Measurements from ENCODE around the gene PRKN.

DNA sequence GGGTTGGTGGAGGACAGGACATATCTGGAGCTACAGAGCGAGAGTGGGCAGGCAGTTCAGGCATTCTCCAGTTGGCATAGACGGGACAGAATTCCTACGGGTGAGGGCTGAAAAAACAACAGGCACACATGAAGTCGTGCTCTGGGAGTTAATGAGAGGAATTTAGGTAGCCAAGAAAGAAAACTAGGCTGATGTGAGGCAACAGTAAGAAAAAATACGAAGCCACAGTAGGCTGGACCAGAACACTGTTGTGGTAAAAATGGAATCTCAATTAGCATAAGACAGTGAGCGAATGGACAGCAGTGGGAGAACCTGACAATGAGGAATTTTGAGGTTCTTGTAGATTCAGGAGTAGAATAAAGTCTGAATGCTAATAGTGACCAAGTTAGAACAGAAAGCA is 965.6 kb downstream of the PRKN start:
- TF ChIP-seq, protein P1, sequence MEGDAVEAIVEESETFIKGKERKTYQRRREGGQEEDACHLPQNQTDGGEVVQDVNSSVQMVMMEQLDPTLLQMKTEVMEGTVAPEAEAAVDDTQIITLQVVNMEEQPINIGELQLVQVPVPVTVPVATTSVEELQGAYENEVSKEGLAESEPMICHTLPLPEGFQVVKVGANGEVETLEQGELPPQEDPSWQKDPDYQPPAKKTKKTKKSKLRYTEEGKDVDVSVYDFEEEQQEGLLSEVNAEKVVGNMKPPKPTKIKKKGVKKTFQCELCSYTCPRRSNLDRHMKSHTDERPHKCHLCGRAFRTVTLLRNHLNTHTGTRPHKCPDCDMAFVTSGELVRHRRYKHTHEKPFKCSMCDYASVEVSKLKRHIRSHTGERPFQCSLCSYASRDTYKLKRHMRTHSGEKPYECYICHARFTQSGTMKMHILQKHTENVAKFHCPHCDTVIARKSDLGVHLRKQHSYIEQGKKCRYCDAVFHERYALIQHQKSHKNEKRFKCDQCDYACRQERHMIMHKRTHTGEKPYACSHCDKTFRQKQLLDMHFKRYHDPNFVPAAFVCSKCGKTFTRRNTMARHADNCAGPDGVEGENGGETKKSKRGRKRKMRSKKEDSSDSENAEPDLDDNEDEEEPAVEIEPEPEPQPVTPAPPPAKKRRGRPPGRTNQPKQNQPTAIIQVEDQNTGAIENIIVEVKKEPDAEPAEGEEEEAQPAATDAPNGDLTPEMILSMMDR (conservative IDR thresholded peaks at IDR 0.05 in 1 of 2, IDR thresholded peaks at IDR 0.05 in 1 of 2; ENCODE audit: low read depth in 1 of 2, low read length in 2 of 2): no peak
- no peak for TF ChIP-seq EZH2 (IDR thresholded peaks at IDR 0.05; ENCODE audit: low read length, missing control alignments)

Data from fibroblast of lung (primary cell).